B cell (primary cell): ENCODE results near the gene CACNA1G. TPM values are rescaled to one million over a fixed set of nuclear protein-coding genes. Genes with fewer than 3 reads are reported as not detected.

ENCODE experiments used
- ATAC-seq: fragments of 200-7000 bp; cut with Tn5 transposase; one replicate; pipeline ENCODE4 v1.10.0; 2021; ENCODE audit warnings: low read depth, mild to moderate bottlenecking, moderate number of reproducible peaks, moderate library complexity
- CTCF ChIA-PET: fragments of 350-600 bp; sonication (Branson Sonifier 250); formaldehyde crosslinking; loops from one replicate; lab custom pipeline; 2021; ENCODE audit warnings: antibody characterized with exemption, inconsistent platforms; lab: Charles Lee
- POLR2A ChIA-PET: fragments of 350-600 bp; sonication (Branson Sonifier 250); formaldehyde crosslinking; loops from one replicate; lab custom pipeline; 2021; ENCODE audit warnings: antibody characterized with exemption; lab: Charles Lee
- DNase-seq: peaks from one replicate; pipeline ENCODE4 v3.0.0; 2013
- H2AFZ ChIP-seq: 2 replicates; pipeline ENCODE4 v1.6.1; 2012; ENCODE audit warnings: mild to moderate bottlenecking, low read depth, low read length; ENCODE audit not compliant: insufficient read depth, poor library complexity, severe bottlenecking
- H3K27ac ChIP-seq, 2 donors: 1 replicate in 1 of 2; 2 replicates in 1 of 2; pipeline ENCODE4 v1.5.1; 2012 to 2013; ENCODE audit warnings: low read length in 2 of 2, mild to moderate bottlenecking in 2 of 2, moderate library complexity in 1 of 2
- H3K27me3 ChIP-seq, 4 experiments: fragments of 200-600 bp in 1 of 4; sonication (generic) in 1 of 4; replicated peaks in 1 of 4; 1 replicate in 2 of 4; 2 replicates in 2 of 4; pipeline versions ENCODE4 v1.6.1 to v1.7.0; 2013 to 2016; ENCODE audit warnings: low read length in 3 of 4, mild to moderate bottlenecking in 2 of 4, mixed read lengths in 1 of 4, moderate library complexity in 1 of 4; ENCODE audit not compliant: insufficient read depth in 4 of 4, control insufficient read depth in 3 of 4; ENCODE audit errors: control extremely low read depth in 1 of 4
- H3K36me3 ChIP-seq, 2 experiments: replicated peaks in 1 of 2; 1 replicate in 1 of 2; 2 replicates in 1 of 2; pipeline versions ENCODE4 v1.6.1 to v1.7.1; 2013; ENCODE audit warnings: low read length in 1 of 2; ENCODE audit not compliant: insufficient read depth in 2 of 2, control insufficient read depth in 1 of 2; ENCODE audit errors: control extremely low read depth in 1 of 2, extremely low read depth in 1 of 2
- H3K4me1 ChIP-seq, 2 donors: fragments of 200-600 bp in 1 of 2; sonication (generic) in 1 of 2; 1 replicate in 1 of 2; 2 replicates in 1 of 2; pipeline versions ENCODE4 v1.5.1 to v1.6.1; 2013 to 2017; ENCODE audit warnings: low read length in 2 of 2; ENCODE audit not compliant: control insufficient read depth in 2 of 2, insufficient read depth in 2 of 2
- H3K4me2 ChIP-seq: replicated peaks from 2 replicates; pipeline ENCODE3; 2012; ENCODE audit warnings: mild to moderate bottlenecking, low read depth, low read length; ENCODE audit not compliant: poor library complexity, severe bottlenecking
- H3K4me3 ChIP-seq, 5 experiments: fragments of 200-600 bp in 1 of 5; sonication (generic) in 1 of 5; 1 replicate in 3 of 5; 2 replicates in 2 of 5; pipeline versions ENCODE4 v1.5.1 to v1.7.0; 2011 to 2016; ENCODE audit warnings: low read length in 4 of 5, mild to moderate bottlenecking in 4 of 5, low read depth in 2 of 5, control low read depth in 1 of 5, moderate library complexity in 1 of 5; ENCODE audit not compliant: insufficient read depth in 1 of 5; ENCODE audit errors: control extremely low read depth in 1 of 5, extremely low read depth in 1 of 5
- H3K79me2 ChIP-seq: fragments of 200-600 bp; sonication (generic); one replicate; pipeline ENCODE4 v1.6.0; 2016; ENCODE audit warnings: low read length; ENCODE audit not compliant: control insufficient read depth, insufficient read depth
- H3K9ac ChIP-seq: fragments of 200-600 bp; sonication (generic); 2 replicates; pipeline ENCODE4 v1.6.1; 2017; ENCODE audit warnings: mild to moderate bottlenecking, low read length, moderate library complexity
- H3K9me3 ChIP-seq, 3 donors: one replicate each; pipeline versions ENCODE4 v1.6.1 to v1.7.1; 2013; ENCODE audit warnings: low read length in 2 of 3; ENCODE audit not compliant: control insufficient read depth in 2 of 3, insufficient read depth in 1 of 3; ENCODE audit errors: control extremely low read depth in 1 of 3
- H4K20me1 ChIP-seq: 2 replicates; pipeline ENCODE4 v1.6.0; 2012; ENCODE audit warnings: mild to moderate bottlenecking, low read length; ENCODE audit not compliant: insufficient read depth, control insufficient read depth, poor library complexity, severe bottlenecking
- H3K27ac Mint-ChIP-seq: one replicate; pipeline ENCODE4 v1.8.0; 2021; ENCODE audit warnings: mixed read lengths
- H3K27me3 Mint-ChIP-seq: one replicate; pipeline ENCODE4 v1.8.0; 2021; ENCODE audit warnings: mixed read lengths
- H3K4me1 Mint-ChIP-seq: one replicate; pipeline ENCODE4 v1.8.0; 2021; ENCODE audit warnings: mixed read lengths
- H3K4me3 Mint-ChIP-seq: one replicate; pipeline ENCODE4 v1.8.0; 2021; ENCODE audit warnings: mixed read lengths
- H3K9me3 Mint-ChIP-seq: one replicate; pipeline ENCODE4 v1.8.0; 2022; ENCODE audit warnings: mixed read lengths; ENCODE audit not compliant: insufficient read depth
- CTCF ChIP-seq: fragments of 200-600 bp; IDR thresholded peaks from one replicate; pipeline ENCODE4 v1.8.0; 2022; ENCODE audit warnings: antibody characterized with exemption, mild to moderate bottlenecking
- EZH2 ChIP-seq: IDR thresholded peaks from 2 replicates; pipeline ENCODE4 v1.6.1; 2012; ENCODE audit warnings: borderline replicate concordance, low read depth, mild to moderate bottlenecking, moderate library complexity, low read length; ENCODE audit not compliant: insufficient read depth, poor library complexity, severe bottlenecking
- WGBS: methylation state at CpG from one replicate; pipeline ENCODE4 v1.1.5; 2013; ENCODE audit warnings: missing lambda C conversion rate; ENCODE audit not compliant: insufficient coverage; 5-methylcytosine and 5-hydroxymethylcytosine counted together
- intact Hi-C: fragments of 100-400 bp; cut with micrococcal nuclease; formaldehyde crosslinking; loops from one replicate; pipeline ENCODE4 v1.10.0; 2022
- polyA plus RNA-seq: library from polyadenylated mRNA; depleted of rRNA; stranded (reverse); fragments of >200 nt; gene quantifications from 2 replicates; pipeline ENCODE4 v1.2.3, GENCODE V29; 2012
- total RNA-seq, 2 donors: library from RNA; stranded (reverse); fragments of 120-200 nt in 1 of 2; gene quantifications; 1 replicate in 1 of 2; 2 replicates in 1 of 2; pipeline versions ENCODE4 v1.2.3 to v1.2.4, GENCODE V29; 2013 to 2022

The CACNA1G gene
- total and polyA plus RNA-seq, 2 donors (not counting 1 experiment from before 2014, with no cell fraction given): 0.12 TPM; not detected in 1

- WGBS: 78% methylated on average over 1 of the region's 7 CpGs
- Histone ChIP-seq H3K36me3 (no peaks in the 10 kb centered on the region), H3K4me1 (no peaks in the 10 kb centered on the region), H3K27me3 (no peaks in the 10 kb centered on the region), H3K9me3 (peaks cover 0 to 11% (median 6%) of the 10 kb centered on the region in 3 donors), H3K27ac (no peak overlapping the region), H3K79me2 (no peaks in the 10 kb centered on the region), H3K9ac (no peak overlapping the region), H2AFZ (no peak overlapping the region), H3K4me2 (no peak overlapping the region), H3K4me3 (no peak overlapping the region), H4K20me1 (no peaks in the 10 kb centered on the region)
- no peaks in the 10 kb centered on the region for H3K4me1 Mint-ChIP-seq
- intact Hi-C loops: no loop called here
- ChIA-PET POLR2A (no interaction called here), CTCF (no interaction called here)
- H3K9me3 Mint-ChIP-seq: peaks cover 2% of the 10 kb centered on the region
- TF ChIP-seq CTCF (no peak), EZH2 (no peak)
- no peak for DNase-seq
- no peak overlapping the region for H3K4me3 Mint-ChIP-seq
- peaks cover 17% of the 10 kb centered on the region for H3K27me3 Mint-ChIP-seq
- ATAC-seq: no peak
- H3K27ac Mint-ChIP-seq: no peak overlapping the region
Observed at GRCh38 chr17:50649042-50649908, 88.8 kb downstream of the CACNA1G start.

- Histone ChIP-seq H3K79me2 (no peaks in the 10 kb centered on the region), H3K9ac (no peak overlapping the region)
- H3K4me1 Mint-ChIP-seq: no peaks in the 10 kb centered on the region
Observed at GRCh38 chr17:50651661-50652060, 91.1 kb downstream of the CACNA1G start.

More at GRCh38 chr17:50651661-50652060, 91.1 kb downstream of the CACNA1G start:
- Histone ChIP-seq H2AFZ (no peak overlapping the region), H3K4me2 (no peak overlapping the region), H3K27ac (no peak overlapping the region), H3K27me3 (no peaks in the 10 kb centered on the region), H4K20me1 (no peaks in the 10 kb centered on the region), H3K4me3 (no peak overlapping the region), H3K4me1 (no peaks in the 10 kb centered on the region), H3K9me3 (peaks cover 0 to 11% (median 6%) of the 10 kb centered on the region in 3 donors), H3K36me3 (no peaks in the 10 kb centered on the region)
- no CpG with 5 or more reads among the region's 2 CpGs for WGBS
- ChIA-PET CTCF (no interaction called here), POLR2A (no interaction called here)
- H3K4me3 Mint-ChIP-seq: no peak overlapping the region
- peaks cover 10% of the 10 kb centered on the region for H3K27me3 Mint-ChIP-seq
- TF ChIP-seq CTCF (no peak), EZH2 (no peak)
- peaks cover 2% of the 10 kb centered on the region for H3K9me3 Mint-ChIP-seq
- no peak overlapping the region for H3K27ac Mint-ChIP-seq
- ATAC-seq: no peak
- intact Hi-C loops: no loop called here
- no peak for DNase-seq
